KG1 (cell line): ENCODE measurements around the gene ACER2.
"Not testable (repeated sequence)": the region's sequence is repeated elsewhere in the genome, so short reads cannot be mapped to it uniquely, and the experiment has no call there.

Source experiments
- DNase-seq: peaks from one replicate; lab custom pipeline; 2025; lab: John Stamatoyannopoulos, UW

The ACER2 gene

DNA sequence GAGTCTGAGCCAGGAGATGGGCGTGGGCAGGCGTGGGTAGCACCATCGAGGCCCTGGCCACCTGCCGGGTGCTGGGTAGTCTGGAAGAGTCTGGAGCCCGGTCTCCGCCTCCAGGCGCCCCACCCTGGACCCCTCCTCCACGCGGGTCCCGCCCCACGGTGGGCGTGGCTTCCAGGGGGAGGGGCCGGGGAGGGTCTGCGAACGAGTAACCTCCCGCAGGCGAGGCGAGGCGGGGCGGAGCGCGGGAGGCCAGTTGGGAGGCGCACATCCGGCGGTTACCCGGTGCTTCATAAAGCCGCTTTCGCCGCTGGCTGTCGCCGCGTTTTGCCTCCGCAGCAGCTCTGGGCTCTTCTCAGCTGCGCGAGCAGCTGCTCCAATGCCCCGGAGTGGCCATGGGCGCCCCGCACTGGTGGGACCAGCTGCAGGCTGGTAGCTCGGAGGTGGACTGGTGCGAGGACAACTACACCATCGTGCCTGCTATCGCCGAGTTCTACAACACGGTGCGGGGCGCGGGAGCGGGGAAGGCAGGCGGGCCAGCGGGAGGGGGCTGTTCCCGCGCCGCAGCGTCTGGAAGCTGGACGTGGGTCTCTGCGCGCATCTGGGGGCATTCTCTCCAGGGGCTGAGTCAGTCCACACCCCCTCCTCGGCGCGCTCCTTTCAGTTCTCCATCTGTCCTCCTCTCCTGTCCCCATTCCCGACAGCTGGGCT lies at the start of gene ACER2:
Gene ACER2, plus strand, starts transcription at position 317 of the 708 bp plus-strand sequence. Its CDS starts 76 bp downstream, at position 393.
- peak; percentile 33 for DNase-seq

DNA sequence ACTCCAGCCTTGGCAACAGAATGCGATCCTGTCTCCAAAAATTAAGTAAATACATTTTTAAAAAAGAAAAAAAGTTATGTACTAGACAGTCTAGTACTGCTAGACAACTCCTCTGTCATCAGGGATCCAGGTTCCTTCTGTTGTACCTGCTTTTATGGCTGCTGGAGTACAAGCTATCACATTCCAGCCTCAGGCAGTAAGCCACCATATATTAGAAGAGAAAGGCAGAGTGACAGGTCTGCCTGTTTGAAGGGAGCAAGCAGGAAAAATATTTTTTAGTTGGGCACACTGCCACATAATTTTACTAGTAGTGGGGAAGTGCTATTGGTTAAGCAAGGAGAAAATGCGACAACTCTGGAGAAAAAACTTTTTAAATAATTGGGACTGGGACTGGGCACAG lies 39.7 kb upstream of the ACER2 start:
- DNase-seq: no peak

DNA sequence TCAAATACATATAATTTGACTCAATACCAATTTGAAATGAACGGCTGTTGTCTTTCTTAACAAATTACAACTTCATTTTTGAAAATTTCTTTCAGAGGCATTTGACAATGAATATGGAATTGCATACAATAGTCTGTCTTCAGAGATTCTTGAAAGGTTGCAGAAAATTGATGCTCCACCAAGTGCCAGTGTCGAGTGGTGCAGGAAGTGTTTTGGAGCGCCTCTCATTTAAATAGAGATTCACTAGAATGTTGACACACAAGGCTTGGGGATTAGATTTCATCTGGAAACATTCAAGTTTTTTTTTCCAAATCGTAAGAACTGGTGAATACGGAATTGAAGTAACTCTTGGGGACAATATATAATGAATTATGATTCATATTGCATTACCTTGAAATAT lies 36.9 kb upstream of the ACER2 start:
- DNase-seq: no peak

DNA sequence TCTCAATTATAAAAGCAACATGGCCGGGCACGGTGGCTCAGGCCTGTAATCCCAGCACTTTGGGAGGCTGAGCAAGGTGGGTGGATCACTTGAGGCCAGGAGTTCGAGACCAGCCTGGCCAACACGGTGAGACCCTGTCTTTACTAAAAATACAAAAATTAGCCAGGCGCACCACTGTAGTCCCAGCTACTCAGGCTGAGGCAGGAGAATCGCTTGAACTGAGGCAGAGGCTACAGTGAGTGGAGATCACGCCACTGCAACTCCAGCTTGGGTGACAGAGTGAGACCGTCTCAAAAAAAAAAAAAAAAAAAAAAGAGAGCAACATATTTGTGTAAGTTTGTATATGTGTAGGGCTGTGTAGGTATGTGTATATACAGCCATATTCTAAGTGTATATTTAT lies 36.2 kb upstream of the ACER2 start:
- no peak for DNase-seq

DNA sequence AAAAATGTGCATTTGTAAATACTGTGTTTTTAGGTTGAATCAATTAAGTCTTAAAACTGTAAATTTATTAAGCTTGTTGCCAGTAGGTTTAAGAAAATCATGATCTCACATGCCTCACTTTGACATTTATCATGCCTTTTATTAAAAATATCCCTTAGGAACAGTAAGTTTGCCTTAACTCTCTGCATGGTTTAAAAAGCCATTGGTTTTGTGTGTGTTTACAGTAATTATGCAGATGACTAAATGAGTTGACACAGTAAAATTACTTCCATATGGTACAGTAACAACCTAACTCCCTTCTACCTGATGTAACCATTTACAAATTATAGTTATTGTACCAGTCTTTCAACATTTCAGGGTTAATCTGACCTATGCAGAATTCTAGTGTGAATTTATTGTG lies 35.3 kb upstream of the ACER2 start:
- DNase-seq: no peak

DNA sequence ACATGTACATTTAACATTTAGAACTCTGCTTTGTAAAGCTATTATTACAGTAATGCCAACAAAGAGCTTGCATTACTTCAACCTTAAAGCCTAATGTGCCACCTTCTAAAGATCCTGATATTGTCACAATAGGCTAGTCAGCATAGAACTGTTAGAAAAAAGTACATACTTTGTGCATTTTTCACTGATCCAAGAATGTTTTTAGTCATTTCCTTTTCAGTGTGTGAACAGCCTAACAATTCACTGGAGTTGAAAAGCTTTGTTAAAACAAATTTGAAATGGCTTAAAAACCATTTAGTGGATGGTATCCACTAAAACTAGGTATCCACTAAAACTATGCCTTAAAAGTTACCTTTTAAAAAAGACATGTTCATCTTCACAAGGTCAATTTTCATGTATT lies 33.3 kb upstream of the ACER2 start:
- DNase-seq: no peak

DNA sequence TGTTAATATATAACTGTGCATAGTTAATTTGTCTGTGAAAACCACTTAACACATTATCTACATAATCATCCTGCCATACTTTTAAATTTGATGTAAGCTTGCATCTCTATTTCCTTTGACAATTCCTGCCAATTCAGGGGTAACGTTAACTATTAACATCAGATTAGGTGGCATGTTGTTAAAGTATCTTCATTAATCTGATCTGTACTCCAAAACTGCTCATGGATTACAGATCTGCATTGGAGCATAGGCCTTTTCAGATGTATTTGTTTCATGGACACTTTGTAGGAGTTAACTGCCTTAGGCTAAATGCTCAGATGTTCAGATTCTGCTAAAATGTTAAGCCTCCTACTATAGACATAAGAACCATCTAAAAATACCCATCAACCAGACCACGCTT lies 31.9 kb upstream of the ACER2 start:
- no peak for DNase-seq

DNA sequence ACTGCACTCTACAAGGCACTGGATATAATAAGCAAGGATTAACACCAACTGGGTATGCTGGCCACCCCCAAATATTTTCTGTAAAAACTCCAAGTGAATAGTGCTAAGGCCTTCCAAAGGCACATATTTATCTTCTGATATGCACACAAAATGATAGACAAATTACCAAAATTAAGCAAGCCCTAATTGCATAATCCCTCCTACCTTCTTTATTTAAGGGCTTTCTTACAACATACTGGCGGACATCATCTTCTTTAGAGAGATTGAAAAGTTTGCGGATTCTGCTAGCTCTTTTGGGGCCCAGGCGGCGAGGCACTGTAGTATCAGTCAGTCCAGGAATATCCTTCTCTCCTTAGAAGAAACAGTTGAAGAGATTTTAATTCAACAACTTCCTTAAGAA lies 30.6 kb upstream of the ACER2 start:
- DNase-seq: no peak

DNA sequence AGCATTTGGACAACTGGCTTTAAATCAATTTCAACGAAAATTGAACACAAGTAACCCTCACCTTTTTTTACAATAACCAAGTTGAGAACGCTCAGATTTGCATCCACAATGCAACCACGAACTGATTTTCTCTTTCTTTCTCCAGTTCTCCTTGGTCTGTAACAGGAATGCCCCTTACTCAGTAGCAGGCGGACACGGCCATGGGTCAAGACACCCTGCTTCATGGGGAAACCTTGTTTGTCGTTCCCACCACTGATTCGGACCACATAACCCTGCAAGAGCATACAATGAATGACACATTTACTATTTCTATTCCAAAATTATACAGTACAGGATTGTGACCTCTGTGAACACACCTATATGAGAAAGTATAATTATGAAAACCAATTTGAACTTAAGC lies 30.2 kb upstream of the ACER2 start:
- no peak for DNase-seq

DNA sequence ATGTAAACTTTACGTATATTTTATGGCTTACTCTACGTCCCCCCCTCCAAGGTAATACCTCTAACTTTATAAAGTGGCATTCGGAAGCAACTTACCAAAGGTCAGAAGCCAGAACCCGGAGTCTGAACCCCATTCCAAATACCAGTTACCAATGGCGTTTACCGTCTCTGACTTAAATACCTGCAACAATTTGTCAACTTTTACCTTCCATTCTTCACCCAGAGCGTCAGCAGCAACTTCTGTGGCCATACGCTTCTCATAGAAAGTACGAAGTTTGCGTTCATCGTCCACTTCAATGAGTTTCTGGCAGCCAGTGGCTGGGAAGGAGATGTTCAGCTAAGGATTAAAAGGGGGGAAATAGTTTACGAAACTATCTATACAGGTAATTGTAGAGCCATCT lies 29.5 kb upstream of the ACER2 start:
- DNase-seq: no peak

DNA sequence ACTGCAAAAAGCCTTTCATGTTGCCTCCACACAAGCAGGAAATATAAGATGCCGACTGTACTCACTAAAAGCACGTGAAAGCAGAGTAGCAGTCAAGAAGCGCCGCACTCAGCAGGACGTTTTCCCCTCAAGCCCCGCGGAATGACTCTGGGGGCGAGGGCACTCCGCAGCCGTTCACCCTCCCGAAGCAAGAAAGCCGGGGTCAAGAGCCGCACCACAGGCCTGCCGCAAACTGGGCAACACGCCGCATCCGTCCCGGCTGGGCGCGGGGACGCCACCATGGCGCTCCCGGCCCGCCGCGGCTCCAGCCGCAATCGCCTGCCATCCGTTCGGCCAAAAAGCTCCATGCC lies 29.1 kb upstream of the ACER2 start:
- no peak for DNase-seq

DNA sequence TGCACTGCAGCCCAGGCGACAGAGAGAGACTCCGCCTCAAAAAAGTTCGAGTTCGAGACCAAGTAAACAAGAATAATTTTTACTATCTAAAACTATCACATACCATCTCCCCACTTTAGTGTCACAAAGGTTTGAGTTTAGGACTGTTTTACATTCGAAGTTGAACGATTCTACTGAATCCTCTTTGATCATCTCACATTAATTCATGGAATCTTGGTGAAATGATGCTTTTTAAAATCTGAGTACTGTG lies 28.1 kb upstream of the ACER2 start:
- DNase-seq: no peak

DNA sequence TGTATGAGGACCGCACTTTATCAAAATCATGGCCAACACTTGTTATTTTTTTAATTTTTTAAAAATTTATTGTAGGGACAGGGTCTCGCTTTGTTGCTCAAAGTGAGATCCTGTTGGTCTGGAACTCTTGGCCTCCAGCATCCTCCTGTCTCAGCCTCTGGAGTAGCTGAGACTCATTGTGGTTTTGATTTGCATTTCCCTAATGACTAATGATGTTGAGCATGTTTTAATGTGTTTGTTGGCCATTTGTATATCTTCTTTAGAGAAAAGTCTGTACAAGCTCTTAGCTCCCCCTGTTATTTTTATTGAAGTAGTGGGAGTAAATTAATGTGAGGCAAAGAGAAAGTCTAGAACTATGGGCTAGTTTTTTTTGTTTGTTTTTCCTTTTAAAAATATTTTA lies 27.2 kb upstream of the ACER2 start:
- DNase-seq: no peak

DNA sequence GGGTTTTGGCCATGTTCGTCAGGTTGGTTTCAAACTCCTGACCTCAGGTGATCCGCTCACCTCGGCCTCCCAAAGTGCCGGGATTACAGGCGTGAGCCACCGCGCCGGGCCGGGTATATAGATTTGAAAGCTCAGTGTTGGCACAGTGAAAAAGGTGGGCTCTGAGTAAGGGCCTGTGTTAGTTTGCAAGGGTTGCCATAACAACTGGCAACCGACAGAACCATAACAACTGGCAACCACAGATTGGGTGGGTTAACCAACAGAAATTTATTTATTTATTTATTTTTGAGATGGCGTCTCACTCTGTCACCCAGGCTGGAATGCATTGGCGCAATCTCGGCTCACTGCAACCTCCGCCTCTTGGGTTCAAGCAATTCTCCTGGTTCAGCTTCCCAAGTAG lies 23.6 kb upstream of the ACER2 start:
- not testable (repeated sequence) for DNase-seq

DNA sequence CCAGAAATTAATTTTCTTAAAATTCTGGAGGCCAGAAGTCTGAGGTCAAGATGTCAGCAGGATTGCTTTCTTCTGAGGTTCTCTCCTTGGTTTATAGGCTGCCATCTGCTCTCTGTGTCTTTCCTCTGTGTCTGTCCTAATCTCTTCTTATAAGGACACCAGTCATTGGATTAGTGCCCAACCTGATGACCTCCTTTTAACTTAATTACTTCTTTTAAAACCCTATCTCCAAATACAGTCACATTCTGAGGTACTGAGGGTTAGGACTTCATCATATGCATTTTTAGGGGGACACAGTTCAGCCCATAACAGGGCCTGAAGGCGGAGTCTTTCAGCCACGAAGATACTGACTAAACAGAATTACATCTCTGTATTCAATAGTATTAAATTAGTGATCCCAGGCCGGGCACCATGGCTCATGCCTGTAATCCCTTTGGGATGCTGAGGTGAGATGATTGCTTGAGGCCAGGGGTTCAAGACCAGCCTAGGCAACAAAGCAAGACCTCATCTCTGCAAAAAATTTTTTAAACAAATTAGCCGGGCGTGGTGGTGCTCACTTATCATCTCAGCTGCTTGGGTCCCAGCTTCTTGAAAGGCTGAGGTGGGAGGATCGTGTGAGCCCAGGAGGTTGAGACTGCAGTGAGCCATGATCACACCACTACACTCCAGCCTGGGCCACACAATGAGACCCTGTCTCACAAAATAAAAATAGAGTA lies 22.9 kb upstream of the ACER2 start:
- DNase-seq: no peak

DNA sequence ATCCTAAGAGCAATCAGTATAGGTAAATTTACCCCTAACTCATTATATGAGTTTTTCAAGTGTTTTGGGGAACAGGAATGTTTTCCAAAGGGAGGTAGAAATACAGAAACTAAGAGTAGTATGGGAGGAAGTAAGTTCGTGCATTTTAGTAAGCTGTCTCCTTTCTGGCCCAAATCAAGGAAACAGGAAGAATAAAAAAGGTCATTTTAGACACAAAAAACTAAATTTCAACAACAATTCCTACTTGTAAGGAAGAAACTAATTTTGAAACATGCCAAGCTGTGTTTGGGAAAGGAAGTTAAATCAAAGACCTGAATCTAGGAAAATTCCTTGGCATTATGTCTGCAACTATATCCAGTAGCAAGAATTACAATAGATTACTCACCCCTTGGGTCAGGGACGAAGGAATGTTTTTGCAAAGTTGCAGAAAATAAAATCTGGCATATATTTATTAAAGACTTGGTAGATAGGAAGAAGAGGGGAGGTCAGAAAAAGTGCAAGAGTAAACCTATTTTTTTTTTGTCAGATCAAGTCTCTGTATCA lies 22.2 kb upstream of the ACER2 start:
- DNase-seq: no peak

DNA sequence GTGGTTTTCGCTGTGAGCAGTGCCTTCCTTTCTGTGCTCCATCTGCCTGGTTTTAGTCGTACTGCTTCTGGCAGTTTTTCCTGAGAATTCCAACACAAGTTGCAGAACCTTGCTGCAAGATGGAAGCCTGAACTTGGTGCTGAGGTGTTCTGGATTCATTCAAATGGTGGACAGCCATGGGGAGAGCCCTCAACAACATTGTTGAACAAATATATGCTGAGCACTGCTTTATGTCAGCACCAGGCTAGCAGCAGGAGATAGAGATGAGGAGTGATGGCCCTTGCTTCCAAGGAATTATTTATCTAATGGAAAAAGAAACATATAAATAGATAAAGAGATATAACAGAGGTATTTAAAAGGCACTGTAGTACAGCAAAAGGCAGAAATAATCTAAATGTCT lies 21.5 kb upstream of the ACER2 start:
- DNase-seq: no peak

DNA sequence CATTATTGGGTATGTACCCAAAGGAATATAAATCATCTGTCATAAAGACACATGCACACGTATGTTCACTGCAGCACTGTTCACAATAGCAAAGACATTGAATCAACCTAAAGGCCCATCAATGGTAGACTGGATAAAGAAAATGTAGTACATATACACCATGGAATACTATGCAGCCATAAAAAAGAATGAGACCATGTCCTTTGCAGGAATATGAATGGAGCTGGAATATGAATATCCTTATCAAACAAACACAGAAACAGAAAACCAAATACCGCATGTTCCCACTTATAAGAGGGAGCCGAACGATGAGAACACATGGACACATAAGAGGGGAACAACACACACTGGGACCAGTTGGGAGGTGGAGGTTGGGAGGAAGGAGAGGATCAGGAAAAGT lies 19.3 kb upstream of the ACER2 start:
- not testable (repeated sequence) for DNase-seq

DNA sequence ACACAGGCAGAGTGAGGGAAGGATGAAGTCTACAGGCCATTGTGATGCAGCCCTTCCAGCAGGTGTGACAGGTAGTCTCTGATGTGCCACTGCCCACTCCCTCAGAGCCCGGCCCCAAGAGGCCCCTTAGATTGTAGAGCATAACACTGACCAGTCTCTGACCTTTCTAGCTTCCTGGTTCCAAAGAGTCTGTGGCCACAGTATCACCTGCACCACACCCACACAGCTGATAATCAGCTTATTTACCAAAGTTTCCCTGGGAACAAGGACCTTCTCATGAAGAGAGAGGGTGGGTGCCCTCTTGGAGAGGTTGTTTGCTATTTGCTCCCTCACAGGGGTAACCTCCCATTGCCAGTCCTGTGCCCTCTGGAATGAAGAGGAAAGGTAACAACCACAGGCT lies 11.0 kb upstream of the ACER2 start:
- no peak for DNase-seq

DNA sequence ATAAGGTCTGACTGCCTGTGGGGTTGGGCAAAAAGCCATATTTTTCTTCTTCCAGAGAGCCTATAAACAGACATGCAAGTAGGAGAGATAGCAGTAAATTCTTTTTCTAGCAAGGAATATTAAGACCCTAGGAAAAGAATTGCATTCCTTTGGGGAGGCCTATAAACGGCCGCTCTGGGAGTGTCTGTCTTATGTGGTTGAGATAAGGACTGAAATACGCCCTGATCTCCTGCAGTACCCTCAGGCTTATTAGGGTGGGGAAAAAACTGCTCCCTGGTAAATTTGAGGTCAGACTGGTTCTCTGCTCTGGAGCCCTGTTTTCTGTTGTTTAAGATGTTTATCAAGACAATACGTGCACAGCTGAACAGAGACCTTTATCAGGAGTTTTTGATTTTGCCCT lies 5.6 kb upstream of the ACER2 start:
- not testable (repeated sequence) for DNase-seq

DNA sequence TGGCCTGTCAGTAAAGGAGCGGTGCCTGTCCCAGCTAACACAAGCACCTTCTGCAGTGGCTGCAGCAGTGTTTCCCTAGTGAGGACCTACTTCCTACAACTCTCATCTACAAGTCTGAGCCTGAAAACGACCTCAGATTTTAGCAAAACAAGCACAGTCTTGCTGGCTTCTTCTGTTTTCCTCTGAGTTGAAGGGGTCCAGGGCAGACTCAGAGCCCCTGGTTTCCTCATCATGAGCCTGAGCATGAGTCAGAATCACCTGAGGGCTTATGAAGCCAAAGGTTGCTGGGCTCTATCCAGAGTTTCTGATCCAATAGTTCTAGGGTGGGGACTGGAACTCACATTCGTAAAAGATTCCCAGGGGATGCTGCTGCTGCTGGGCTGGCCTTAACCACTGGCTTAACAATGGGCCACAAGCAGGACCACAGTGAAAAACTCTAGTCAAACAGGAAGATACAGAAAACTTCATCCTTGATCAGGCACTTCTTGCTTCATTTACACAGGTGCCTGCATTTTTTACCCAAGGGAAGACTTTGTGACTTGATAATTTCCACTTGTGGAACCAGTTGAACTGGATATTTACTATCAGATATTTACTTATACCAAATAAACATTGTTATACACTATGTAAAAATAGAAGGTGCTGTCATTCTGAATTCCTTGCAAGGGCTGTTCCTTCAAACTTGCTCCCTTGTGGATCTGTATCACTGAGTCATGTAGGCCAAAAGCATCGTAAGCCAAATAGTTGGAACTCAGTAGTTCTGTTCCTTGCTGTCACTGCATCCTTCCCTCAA lies 4.3 kb upstream of the ACER2 start:
- DNase-seq: no peak

DNA sequence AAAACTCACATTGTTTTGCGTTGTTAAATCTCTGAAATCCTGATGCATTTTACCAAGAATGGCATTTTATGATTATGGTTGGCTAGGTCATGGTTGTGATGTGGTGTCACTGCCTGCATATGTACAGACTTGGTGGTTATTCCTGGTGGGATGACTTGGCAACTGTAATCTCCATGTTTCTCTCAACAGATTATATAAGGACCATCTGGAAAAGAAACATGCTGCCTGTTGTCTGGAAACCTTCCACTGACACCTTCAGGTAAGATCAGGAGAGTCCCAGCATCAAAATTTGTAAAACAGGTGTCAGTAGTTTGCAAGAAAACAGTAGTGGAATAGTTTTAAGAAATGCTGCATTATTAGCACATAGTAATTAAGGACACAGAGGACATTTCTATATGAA lies 3.0 kb upstream of the ACER2 start:
- DNase-seq: no peak

DNA sequence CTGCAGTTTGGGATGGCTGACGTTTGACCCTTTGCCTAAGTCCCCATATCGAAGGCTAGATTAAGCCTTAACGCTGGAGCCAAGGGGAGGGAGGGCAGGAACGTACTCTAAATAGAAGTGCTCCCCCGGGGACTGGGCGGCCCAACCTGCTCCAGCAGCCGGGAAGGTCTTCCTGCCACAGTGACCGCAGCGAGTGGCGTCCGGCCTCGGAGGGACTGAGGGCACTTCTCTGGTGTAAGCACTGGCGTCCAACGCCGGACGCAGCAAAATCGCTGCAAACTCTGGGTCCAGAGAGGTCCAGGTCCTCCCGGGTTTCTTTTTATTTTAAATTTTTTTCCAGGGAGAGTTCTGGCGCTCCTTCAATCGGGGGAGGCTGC lies 505 bp upstream of the ACER2 start:
- no peak for DNase-seq
